H1 (cell line): ENCODE data around the gene LPCAT1. TPM values are rescaled to one million over a fixed set of nuclear protein-coding genes. Genes with fewer than 3 reads are reported as not detected.

Experiments used
- CBX8 ChIP-seq: fragments of 300-800, 300-1000 bp; sonication (generic); IDR thresholded peaks from 2 replicates; pipeline ENCODE4 v1.7.1; 2016; ENCODE audit warnings: low read depth, low read length, borderline replicate concordance
- CHD1 ChIP-seq: IDR thresholded peaks from 2 replicates; pipeline ENCODE4 v1.6.1; 2012; ENCODE audit warnings: low read depth, low read length, improper control_type of control experiment
- CREB1 ChIP-seq: IDR thresholded peaks from 2 replicates; pipeline ENCODE4 v1.6.1; 2012; ENCODE audit warnings: inconsistent platforms
- FOSL1 ChIP-seq: IDR thresholded peaks from 2 replicates; pipeline ENCODE4 v1.6.1; 2011; ENCODE audit warnings: mild to moderate bottlenecking, low read depth, low read length, moderate library complexity; ENCODE audit not compliant: insufficient read depth
- MAX ChIP-seq: IDR thresholded peaks from 2 replicates; pipeline ENCODE4 v1.6.1; 2012; ENCODE audit warnings: inconsistent platforms
- RAD21 ChIP-seq, 2 experiments: IDR thresholded peaks in 1 of 2; conservative IDR thresholded peaks in 1 of 2; 2 replicates each; pipeline ENCODE4 v1.6.1; 2011; ENCODE audit warnings: low read depth in 2 of 2, low read length in 2 of 2, improper control_type of control experiment in 1 of 2, inconsistent platforms in 1 of 2, mild to moderate bottlenecking in 1 of 2, moderate library complexity in 1 of 2
- SRF ChIP-seq: IDR thresholded peaks from 2 replicates; pipeline ENCODE4 v1.6.1; 2011; ENCODE audit warnings: mild to moderate bottlenecking, low read depth, low read length, moderate library complexity
- polyA plus RNA-seq, 7 experiments: library from polyadenylated mRNA; depleted of rRNA in 3 of 7; stranded (reverse) in 5 of 7; unstranded in 2 of 7; fragments of >200 nt in 5 of 7; fragments of 200-250 nt in 2 of 7; gene quantifications; 1 replicate in 5 of 7; 2 replicates in 1 of 7; 4 replicates in 1 of 7; pipeline versions ENCODE4 v1.2.1 to v1.2.3, GENCODE V29; 2011 to 2013; ENCODE audit warnings: missing spikeins in 2 of 7, mixed read lengths in 2 of 7
- total RNA-seq: library from RNA; stranded (reverse); fragmentation: NEBNext Ultra II Directional; extraction: Animal tissue kit (Norgen Biotek cat#: 25700); gene quantifications from 2 replicates; pipeline ENCODE4 v1.2.1, GENCODE V29; 2021

LPCAT1 gene
- total and polyA plus RNA-seq, 2 of the 8 experiments (the other 6 are each of a cell fraction or from before 2014, with no cell fraction given) = 107 to 260 TPM

- TF ChIP-seq SRF (no peak), RAD21 (IDR thresholded peaks at IDR 0.05 in 1 of 2, conservative IDR thresholded peaks at IDR 0.05 in 1 of 2; ENCODE audit: low read depth in 2 of 2, low read length in 2 of 2) (no peak), MAX (no peak), FOSL1 (no peak), CBX8 (no peak), CREB1 (no peak), CHD1 (no peak)
These were observed 16.3 kb downstream of the LPCAT1 start (continued) for GRCh38 chr5:1507457-1507856.
